ENCODE results near the gene UNC5C.
"Not testable (repeated sequence)": the region's sequence is repeated elsewhere in the genome, so short reads cannot be mapped to it uniquely, and the experiment has no call there.

GRCh38 chr4:95171377-95171776 is 377.4 kb downstream of the UNC5C start:
- TF ChIP-seq, protein P1, sequence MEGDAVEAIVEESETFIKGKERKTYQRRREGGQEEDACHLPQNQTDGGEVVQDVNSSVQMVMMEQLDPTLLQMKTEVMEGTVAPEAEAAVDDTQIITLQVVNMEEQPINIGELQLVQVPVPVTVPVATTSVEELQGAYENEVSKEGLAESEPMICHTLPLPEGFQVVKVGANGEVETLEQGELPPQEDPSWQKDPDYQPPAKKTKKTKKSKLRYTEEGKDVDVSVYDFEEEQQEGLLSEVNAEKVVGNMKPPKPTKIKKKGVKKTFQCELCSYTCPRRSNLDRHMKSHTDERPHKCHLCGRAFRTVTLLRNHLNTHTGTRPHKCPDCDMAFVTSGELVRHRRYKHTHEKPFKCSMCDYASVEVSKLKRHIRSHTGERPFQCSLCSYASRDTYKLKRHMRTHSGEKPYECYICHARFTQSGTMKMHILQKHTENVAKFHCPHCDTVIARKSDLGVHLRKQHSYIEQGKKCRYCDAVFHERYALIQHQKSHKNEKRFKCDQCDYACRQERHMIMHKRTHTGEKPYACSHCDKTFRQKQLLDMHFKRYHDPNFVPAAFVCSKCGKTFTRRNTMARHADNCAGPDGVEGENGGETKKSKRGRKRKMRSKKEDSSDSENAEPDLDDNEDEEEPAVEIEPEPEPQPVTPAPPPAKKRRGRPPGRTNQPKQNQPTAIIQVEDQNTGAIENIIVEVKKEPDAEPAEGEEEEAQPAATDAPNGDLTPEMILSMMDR (IDR thresholded peaks at IDR 0.05), result not testable (repeated sequence)
- TF ChIP-seq POLR2A (IDR thresholded peaks at IDR 0.05), result not testable (repeated sequence)
